Ishikawa (cell line): ENCODE results near the gene IGFL2.

ENCODE experiments used
- CEBPB ChIP-seq: IDR thresholded peaks from 2 replicates; pipeline ENCODE4 v1.6.1; 2012
- CREB1 ChIP-seq: IDR thresholded peaks from 2 replicates; pipeline ENCODE4 v1.6.1; 2012; ENCODE audit warnings: low read depth
- EGR1 ChIP-seq: IDR thresholded peaks from 2 replicates; pipeline ENCODE4 v1.6.1; 2012
- EP300 ChIP-seq: IDR thresholded peaks from 2 replicates; pipeline ENCODE4 v1.6.1; 2012; ENCODE audit warnings: borderline replicate concordance
- FOXM1 ChIP-seq: IDR thresholded peaks from 2 replicates; pipeline ENCODE4 v1.6.1; 2012; ENCODE audit warnings: low read depth, borderline replicate concordance
- NFIC ChIP-seq: IDR thresholded peaks from 2 replicates; pipeline ENCODE4 v1.6.1; 2012
- TAF1 ChIP-seq: IDR thresholded peaks from 2 replicates; pipeline ENCODE4 v1.6.1; 2012; ENCODE audit warnings: low read depth, mild to moderate bottlenecking
- TCF12 ChIP-seq: IDR thresholded peaks from 2 replicates; pipeline ENCODE4 v1.6.1; 2012; ENCODE audit warnings: low read depth
- TEAD4 ChIP-seq: IDR thresholded peaks from 2 replicates; pipeline ENCODE4 v1.6.1; 2012
- YY1 ChIP-seq: IDR thresholded peaks from 2 replicates; pipeline ENCODE4 v1.6.1; 2012; ENCODE audit warnings: low read depth
- ZBTB7A ChIP-seq: IDR thresholded peaks from 2 replicates; pipeline ENCODE4 v1.6.1; 2012; ENCODE audit warnings: low read depth
- TF ChIP-seq, protein P1 (sequence below): IDR thresholded peaks from 2 replicates; pipeline ENCODE4 v1.6.1; 2012; ENCODE audit warnings: low read depth, mild to moderate bottlenecking
- TF ChIP-seq, protein P2 (sequence below): IDR thresholded peaks from 2 replicates; pipeline ENCODE4 v1.6.1; 2012
- TF ChIP-seq, protein P3 (sequence below): IDR thresholded peaks from 2 replicates; pipeline ENCODE4 v1.6.1; 2012

IGFL2 gene

DNA sequence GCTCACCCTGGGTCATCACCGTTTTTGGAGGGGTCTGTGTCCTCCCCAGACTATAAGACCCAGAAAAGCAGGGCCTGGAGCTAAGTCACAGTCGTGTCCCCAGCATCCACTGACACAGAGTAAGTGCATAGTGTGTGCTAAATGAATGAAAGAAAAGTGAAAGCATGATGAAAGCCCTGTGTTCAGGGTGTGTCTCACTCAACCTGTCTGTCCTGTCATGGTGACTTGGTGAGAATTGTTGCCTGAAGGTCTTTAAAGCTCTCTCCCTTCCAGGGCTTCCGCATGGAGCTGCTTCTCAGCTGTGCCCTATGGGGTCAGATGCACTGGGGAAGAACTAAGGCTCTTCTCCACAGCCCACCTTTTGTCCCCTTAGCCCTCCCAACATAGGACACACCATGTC lies 61.0 kb downstream of the IGFL2 start:
- no peak for TF ChIP-seq YY1
- TF ChIP-seq CREB1 = no peak
- TF ChIP-seq ZBTB7A = no peak
- no peak for TF ChIP-seq NFIC
- TF ChIP-seq TAF1 = no peak
- TF ChIP-seq, protein P1, sequence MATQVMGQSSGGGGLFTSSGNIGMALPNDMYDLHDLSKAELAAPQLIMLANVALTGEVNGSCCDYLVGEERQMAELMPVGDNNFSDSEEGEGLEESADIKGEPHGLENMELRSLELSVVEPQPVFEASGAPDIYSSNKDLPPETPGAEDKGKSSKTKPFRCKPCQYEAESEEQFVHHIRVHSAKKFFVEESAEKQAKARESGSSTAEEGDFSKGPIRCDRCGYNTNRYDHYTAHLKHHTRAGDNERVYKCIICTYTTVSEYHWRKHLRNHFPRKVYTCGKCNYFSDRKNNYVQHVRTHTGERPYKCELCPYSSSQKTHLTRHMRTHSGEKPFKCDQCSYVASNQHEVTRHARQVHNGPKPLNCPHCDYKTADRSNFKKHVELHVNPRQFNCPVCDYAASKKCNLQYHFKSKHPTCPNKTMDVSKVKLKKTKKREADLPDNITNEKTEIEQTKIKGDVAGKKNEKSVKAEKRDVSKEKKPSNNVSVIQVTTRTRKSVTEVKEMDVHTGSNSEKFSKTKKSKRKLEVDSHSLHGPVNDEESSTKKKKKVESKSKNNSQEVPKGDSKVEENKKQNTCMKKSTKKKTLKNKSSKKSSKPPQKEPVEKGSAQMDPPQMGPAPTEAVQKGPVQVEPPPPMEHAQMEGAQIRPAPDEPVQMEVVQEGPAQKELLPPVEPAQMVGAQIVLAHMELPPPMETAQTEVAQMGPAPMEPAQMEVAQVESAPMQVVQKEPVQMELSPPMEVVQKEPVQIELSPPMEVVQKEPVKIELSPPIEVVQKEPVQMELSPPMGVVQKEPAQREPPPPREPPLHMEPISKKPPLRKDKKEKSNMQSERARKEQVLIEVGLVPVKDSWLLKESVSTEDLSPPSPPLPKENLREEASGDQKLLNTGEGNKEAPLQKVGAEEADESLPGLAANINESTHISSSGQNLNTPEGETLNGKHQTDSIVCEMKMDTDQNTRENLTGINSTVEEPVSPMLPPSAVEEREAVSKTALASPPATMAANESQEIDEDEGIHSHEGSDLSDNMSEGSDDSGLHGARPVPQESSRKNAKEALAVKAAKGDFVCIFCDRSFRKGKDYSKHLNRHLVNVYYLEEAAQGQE = no peak
- no peak for TF ChIP-seq TCF12
- no peak for TF ChIP-seq CEBPB

DNA sequence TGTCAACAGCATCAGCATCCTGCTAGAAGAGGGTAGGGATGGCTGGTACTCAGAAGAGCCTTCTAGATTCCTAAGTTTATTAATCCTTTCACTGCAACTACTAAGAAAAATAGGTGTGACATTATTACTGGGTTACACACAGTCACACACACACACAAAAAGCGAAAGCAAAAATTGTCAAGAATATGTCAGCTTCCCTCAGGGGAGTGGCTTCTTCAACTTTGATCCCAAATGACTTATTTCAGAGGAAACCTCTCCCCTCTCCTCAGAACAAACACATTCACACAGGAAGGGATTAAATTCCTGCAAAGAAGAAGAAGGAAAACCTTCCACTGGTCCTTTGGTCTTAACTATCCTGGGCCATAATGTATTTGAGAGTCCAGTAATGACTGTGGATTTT lies 61.4 kb downstream of the IGFL2 start:
- TF ChIP-seq YY1 = no peak
- TF ChIP-seq FOXM1 = no peak
- no peak for TF ChIP-seq CEBPB
- no peak for TF ChIP-seq EP300
- TF ChIP-seq, protein P2, sequence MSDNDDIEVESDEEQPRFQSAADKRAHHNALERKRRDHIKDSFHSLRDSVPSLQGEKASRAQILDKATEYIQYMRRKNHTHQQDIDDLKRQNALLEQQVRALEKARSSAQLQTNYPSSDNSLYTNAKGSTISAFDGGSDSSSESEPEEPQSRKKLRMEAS = no peak
- TF ChIP-seq EGR1 = no peak
- TF ChIP-seq TEAD4 = no peak
- no peak for TF ChIP-seq NFIC
- TF ChIP-seq, protein P3, sequence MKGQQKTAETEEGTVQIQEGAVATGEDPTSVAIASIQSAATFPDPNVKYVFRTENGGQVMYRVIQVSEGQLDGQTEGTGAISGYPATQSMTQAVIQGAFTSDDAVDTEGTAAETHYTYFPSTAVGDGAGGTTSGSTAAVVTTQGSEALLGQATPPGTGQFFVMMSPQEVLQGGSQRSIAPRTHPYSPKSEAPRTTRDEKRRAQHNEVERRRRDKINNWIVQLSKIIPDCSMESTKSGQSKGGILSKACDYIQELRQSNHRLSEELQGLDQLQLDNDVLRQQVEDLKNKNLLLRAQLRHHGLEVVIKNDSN = no peak

DNA sequence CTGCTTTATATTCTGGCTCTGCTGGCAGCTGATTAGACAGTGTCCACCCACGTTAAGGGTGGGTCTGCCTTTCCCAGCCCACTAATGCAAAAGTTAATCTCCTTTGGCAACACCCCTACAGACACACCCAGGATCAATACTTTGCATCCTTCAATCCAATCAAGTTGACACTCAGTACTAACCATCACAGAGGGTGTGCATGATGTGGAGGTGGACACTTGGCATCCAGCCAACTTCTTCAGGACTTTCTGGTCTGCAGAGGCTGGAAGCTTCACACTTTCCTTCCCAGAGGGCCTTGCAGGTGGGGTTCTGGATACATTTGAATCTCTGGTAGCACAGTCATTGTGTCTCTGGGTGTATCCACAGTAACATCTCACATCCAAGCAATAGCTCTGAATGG lies 62.6 kb downstream of the IGFL2 start:
- TF ChIP-seq TAF1 (no peak), NFIC (peak; percentile 87)
